HEK293 (cell line): Measurements from ENCODE around the gene GOLGA5.

ENCODE experiments used
- CTCF ChIA-PET: fragments of 350-600 bp; formaldehyde crosslinking; extraction: SDS; loops from one replicate; lab custom pipeline; 2021; ENCODE audit warnings: antibody characterized with exemption; lab: Yijun Ruan, JAX
- POLR2A ChIA-PET: fragments of 300-600 bp; formaldehyde crosslinking; extraction: SDS; loops from one replicate; lab custom pipeline; 2020; ENCODE audit warnings: antibody characterized with exemption, inconsistent platforms; lab: Yijun Ruan, JAX
- H3K27ac ChIP-seq: fragments of 200-500 bp; sonication (Bioruptor generic); 2 replicates; pipeline ENCODE4 v1.5.1; 2014; ENCODE audit warnings: low read depth, low read length, control low read depth, inconsistent platforms; ENCODE audit errors: extremely low read depth
- H3K36me3 ChIP-seq, 2 experiments: fragments of 200-500 bp in 1 of 2; sonication (Bioruptor generic) in 1 of 2; 1 replicate in 1 of 2; 2 replicates in 1 of 2; pipeline ENCODE4 v1.5.1; 2014 to 2017; ENCODE audit warnings: inconsistent platforms in 2 of 2, low read length in 2 of 2; ENCODE audit not compliant: control insufficient read depth in 2 of 2, insufficient read depth in 1 of 2
- H3K4me1 ChIP-seq: fragments of 200-500 bp; sonication (Bioruptor generic); 2 replicates; pipeline ENCODE4 v1.5.1; 2014; ENCODE audit warnings: mild to moderate bottlenecking, low read length, inconsistent platforms; ENCODE audit not compliant: control insufficient read depth, insufficient read depth
- H3K4me3 ChIP-seq: 2 replicates; pipeline ENCODE4 v1.5.1; 2011; ENCODE audit warnings: low read depth, mild to moderate bottlenecking, control low read depth, low read length, moderate library complexity
- H3K9me3 ChIP-seq: fragments of 200-500 bp; sonication (Bioruptor generic); 2 replicates; pipeline ENCODE4 v1.5.1; 2014; ENCODE audit warnings: low read depth, low read length, inconsistent platforms; ENCODE audit not compliant: control insufficient read depth, insufficient read depth
- BCL11A ChIP-seq: fragments of 450-650 bp; formaldehyde crosslinking; IDR thresholded peaks from 2 replicates; pipeline ENCODE4 v1.5.1; 2016; ENCODE audit warnings: low read depth, missing biosample characterization, missing genetic modification characterization
- EGR2 ChIP-seq: fragments of 450-650 bp; formaldehyde crosslinking; IDR thresholded peaks from 2 replicates; pipeline ENCODE4 v1.5.1; 2016; ENCODE audit warnings: low read depth, missing biosample characterization, missing genetic modification characterization
- GFI1B ChIP-seq: fragments of 450-650 bp; formaldehyde crosslinking; IDR thresholded peaks from 2 replicates; pipeline ENCODE4 v1.5.1; 2016; ENCODE audit warnings: missing biosample characterization, missing genetic modification characterization
- OSR2 ChIP-seq: fragments of 450-650 bp; formaldehyde crosslinking; IDR thresholded peaks from 2 replicates; pipeline ENCODE4 v1.5.1; 2016; ENCODE audit warnings: missing biosample characterization, missing genetic modification characterization
- ZBTB1 ChIP-seq: fragments of 450-650 bp; formaldehyde crosslinking; IDR thresholded peaks from 2 replicates; pipeline ENCODE4 v1.5.1; 2016; ENCODE audit warnings: missing biosample characterization, missing genetic modification characterization
- ZFP69B ChIP-seq: fragments of 450-650 bp; formaldehyde crosslinking; IDR thresholded peaks from 2 replicates; pipeline ENCODE4 v1.5.1; 2016; ENCODE audit warnings: missing biosample characterization, missing genetic modification characterization
- ZNF223 ChIP-seq: fragments of 450-650 bp; formaldehyde crosslinking; IDR thresholded peaks from 2 replicates; pipeline ENCODE4 v1.5.1; 2016; ENCODE audit warnings: missing biosample characterization, missing genetic modification characterization
- ZNF324 ChIP-seq: fragments of 450-650 bp; formaldehyde crosslinking; IDR thresholded peaks from 2 replicates; pipeline ENCODE4 v1.5.1; 2016; ENCODE audit warnings: missing biosample characterization, missing genetic modification characterization
- ZNF394 ChIP-seq: fragments of 450-650 bp; formaldehyde crosslinking; IDR thresholded peaks from 2 replicates; pipeline ENCODE4 v1.5.1; 2016; ENCODE audit warnings: missing biosample characterization, missing genetic modification characterization, mild to moderate bottlenecking, moderate library complexity, borderline replicate concordance
- ZNF514 ChIP-seq: fragments of 450-650 bp; formaldehyde crosslinking; IDR thresholded peaks from 2 replicates; pipeline ENCODE4 v1.5.1; 2016; ENCODE audit warnings: missing biosample characterization, missing genetic modification characterization
- ZNF560 ChIP-seq: fragments of 450-650 bp; formaldehyde crosslinking; IDR thresholded peaks from 2 replicates; pipeline ENCODE4 v1.5.1; 2017; ENCODE audit warnings: missing biosample characterization, missing genetic modification characterization, borderline replicate concordance
- ZNF561 ChIP-seq: fragments of 450-650 bp; IDR thresholded peaks from 2 replicates; pipeline ENCODE4 v1.5.1; 2018; ENCODE audit warnings: missing biosample characterization, missing genetic modification characterization, borderline replicate concordance
- ZNF600 ChIP-seq: fragments of 450-650 bp; formaldehyde crosslinking; IDR thresholded peaks from 2 replicates; pipeline ENCODE4 v1.5.1; 2016; ENCODE audit warnings: missing biosample characterization, missing genetic modification characterization
- ZNF629 ChIP-seq: fragments of 450-650 bp; formaldehyde crosslinking; IDR thresholded peaks from 2 replicates; pipeline ENCODE4 v1.5.1; 2017; ENCODE audit warnings: missing biosample characterization, missing genetic modification characterization
- ZNF670 ChIP-seq: fragments of 450-650 bp; formaldehyde crosslinking; IDR thresholded peaks from 2 replicates; pipeline ENCODE4 v1.5.1; 2016; ENCODE audit warnings: missing biosample characterization, missing genetic modification characterization, low read depth
- ZNF677 ChIP-seq: fragments of 450-650 bp; IDR thresholded peaks from 2 replicates; pipeline ENCODE4 v1.5.0; 2018; ENCODE audit warnings: missing biosample characterization, mild to moderate bottlenecking, missing genetic modification characterization, moderate library complexity
- ZNF701 ChIP-seq: fragments of 450-650 bp; formaldehyde crosslinking; IDR thresholded peaks from 2 replicates; pipeline ENCODE4 v1.5.1; 2016; ENCODE audit warnings: missing biosample characterization, missing genetic modification characterization
- ZSCAN16 ChIP-seq: fragments of 450-650 bp; formaldehyde crosslinking; IDR thresholded peaks from 2 replicates; pipeline ENCODE4 v1.5.1; 2016; ENCODE audit warnings: missing biosample characterization, missing genetic modification characterization
- TF ChIP-seq, protein P1 (sequence below): fragments of 450-650 bp; formaldehyde crosslinking; IDR thresholded peaks from 2 replicates; pipeline ENCODE4 v1.5.1; 2016; ENCODE audit warnings: missing biosample characterization, missing genetic modification characterization
- TF ChIP-seq, protein P2 (sequence below): fragments of 450-650 bp; formaldehyde crosslinking; IDR thresholded peaks from 2 replicates; pipeline ENCODE4 v1.5.1; 2016; ENCODE audit warnings: missing biosample characterization, missing genetic modification characterization
- TF ChIP-seq, protein P3 (sequence below): fragments of 450-650 bp; formaldehyde crosslinking; IDR thresholded peaks from 2 replicates; pipeline ENCODE4 v1.5.1; 2016; ENCODE audit warnings: missing biosample characterization, missing genetic modification characterization, low read depth
- TF ChIP-seq, protein P4 (sequence below): fragments of 450-650 bp; formaldehyde crosslinking; IDR thresholded peaks from 2 replicates; pipeline ENCODE4 v1.5.1; 2016; ENCODE audit warnings: missing biosample characterization, missing genetic modification characterization

The GOLGA5 gene

DNA sequence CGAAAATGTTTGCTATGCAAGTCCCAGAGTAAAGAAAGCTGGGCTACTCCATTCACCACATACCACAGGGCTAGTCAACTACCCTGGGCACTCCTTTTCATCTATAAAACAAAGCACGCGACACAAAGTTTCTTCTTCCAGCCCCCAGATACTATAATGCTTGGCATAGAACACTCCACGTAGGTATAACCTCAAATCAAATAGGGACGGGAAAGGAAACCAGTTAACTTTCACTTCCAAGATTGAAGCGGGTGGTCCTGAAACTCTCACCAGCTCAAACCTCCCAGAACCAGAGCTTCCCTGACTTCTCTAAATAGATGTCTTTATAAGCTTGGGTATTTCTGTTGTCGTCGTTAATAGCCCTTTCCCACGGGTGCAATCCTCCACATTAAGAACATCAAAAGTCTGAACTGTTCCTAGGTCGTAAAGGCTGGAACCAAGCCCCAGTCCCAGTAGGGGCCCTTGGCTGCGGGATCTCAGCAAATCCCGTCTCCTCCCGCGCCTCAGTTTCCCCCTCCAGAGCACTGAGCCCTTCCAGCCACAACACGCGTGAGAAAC, 46.3 kb upstream of the GOLGA5 start (continued):
- TF ChIP-seq, protein P1, sequence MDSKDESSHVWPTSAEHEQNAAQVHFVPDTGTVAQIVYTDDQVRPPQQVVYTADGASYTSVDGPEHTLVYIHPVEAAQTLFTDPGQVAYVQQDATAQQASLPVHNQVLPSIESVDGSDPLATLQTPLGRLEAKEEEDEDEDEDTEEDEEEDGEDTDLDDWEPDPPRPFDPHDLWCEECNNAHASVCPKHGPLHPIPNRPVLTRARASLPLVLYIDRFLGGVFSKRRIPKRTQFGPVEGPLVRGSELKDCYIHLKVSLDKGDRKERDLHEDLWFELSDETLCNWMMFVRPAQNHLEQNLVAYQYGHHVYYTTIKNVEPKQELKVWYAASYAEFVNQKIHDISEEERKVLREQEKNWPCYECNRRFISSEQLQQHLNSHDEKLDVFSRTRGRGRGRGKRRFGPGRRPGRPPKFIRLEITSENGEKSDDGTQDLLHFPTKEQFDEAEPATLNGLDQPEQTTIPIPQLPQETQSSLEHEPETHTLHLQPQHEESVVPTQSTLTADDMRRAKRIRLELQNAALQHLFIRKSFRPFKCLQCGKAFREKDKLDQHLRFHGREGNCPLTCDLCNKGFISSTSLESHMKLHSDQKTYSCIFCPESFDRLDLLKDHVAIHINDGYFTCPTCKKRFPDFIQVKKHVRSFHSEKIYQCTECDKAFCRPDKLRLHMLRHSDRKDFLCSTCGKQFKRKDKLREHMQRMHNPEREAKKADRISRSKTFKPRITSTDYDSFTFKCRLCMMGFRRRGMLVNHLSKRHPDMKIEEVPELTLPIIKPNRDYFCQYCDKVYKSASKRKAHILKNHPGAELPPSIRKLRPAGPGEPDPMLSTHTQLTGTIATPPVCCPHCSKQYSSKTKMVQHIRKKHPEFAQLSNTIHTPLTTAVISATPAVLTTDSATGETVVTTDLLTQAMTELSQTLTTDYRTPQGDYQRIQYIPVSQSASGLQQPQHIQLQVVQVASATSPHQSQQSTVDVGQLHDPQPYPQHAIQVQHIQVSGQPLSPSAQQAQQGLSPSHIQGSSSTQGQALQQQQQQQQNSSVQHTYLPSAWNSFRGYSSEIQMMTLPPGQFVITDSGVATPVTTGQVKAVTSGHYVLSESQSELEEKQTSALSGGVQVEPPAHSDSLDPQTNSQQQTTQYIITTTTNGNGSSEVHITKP (tag by site-specific recombination), result peak; percentile 72
- TF ChIP-seq ZNF394 (tag by site-specific recombination) (0 out of 2 replicates have a peak, but pooled peaks have one; percentile 23), ZNF701 (tag by site-specific recombination) (no peak)

DNA sequence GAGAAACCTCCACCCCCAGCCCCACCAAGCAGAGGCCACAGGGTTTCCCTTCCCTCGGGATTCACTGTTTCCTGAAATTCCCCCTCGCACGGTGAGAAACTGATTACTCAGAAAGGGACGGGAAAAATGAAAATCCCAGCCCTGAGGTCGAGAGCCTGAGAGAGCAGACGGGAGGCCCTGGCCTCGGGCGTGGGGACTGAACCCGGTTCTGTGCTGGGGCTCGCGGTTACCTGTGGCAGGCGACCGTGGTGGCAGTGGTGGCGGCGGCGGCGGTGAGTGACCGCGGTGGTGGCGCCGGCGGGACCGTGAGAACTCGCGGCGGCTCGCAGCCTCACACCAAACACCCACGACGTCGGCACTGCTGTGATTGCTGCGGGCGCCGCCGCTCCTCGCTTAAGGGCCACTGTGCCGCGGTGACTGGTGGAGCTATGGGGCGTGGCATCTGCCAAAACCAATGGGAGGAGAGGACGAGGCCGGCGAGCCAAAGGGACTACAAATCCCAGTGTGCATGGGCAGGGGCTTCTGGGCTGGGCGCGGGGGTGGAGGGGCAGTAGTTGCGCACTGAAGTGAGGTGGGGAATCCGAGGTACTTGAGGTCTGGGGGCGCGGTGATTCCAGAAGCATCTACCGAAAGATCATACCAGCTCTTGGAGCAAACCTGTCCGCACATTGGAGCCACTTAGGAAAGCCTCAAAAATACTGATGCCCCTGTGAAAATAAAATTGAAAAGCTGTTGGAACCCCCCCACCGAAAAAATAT, 45.7 kb upstream of the GOLGA5 start, which contains the start of gene LGMN:
Gene LGMN, minus strand, starts transcription at position 369 of the 758 bp plus-strand sequence. CDS start 15,841 bp downstream, outside the sequence.
- no peaks in the 10 kb centered on the region for H3K36me3 ChIP-seq
- POLR2A ChIA-PET, result interaction anchor here (0.6 to 2.3 kb wide), 27 partner anchors 8 to 1606 kb away, joined by 3 to 34 read pairs (median 4); partner anchors contain the start of genes ATXN3, GOLGA5 and TRIP11
- H3K27ac ChIP-seq, result peak within 1 kb of the TSS; percentile 44; the same call in 1 of the 2 replicates
- peak within 1 kb of the TSS; percentile 88 for H3K4me3 ChIP-seq
- CTCF ChIA-PET, result no interaction called here
- H3K9me3 ChIP-seq, result no peaks in the 10 kb centered on the region
- H3K4me1 ChIP-seq, result no peaks in the 10 kb centered on the region
- TF ChIP-seq ZNF600 (tag by site-specific recombination) (peak; percentile 64; the same call in 1 of the 2 replicates), OSR2 (tag by site-specific recombination) (peak; percentile 45; the same call in 1 of the 2 replicates), EGR2 (tag by site-specific recombination) (peak; percentile 83), ZNF629 (peak; percentile 65), ZNF670 (tag by site-specific recombination) (no peak), ZNF561 (tag by site-specific recombination) (0 out of 2 replicates have a peak, but pooled peaks have one; percentile 32), ZNF324 (tag by site-specific recombination) (peak; percentile 39; the same call in 1 of the 2 replicates), GFI1B (tag by site-specific recombination) (peak; percentile 91), ZNF560 (tag by site-specific recombination) (peak; percentile 72; the same call in 1 of the 2 replicates), ZBTB1 (no peak), ZFP69B (tag by site-specific recombination) (0 out of 2 replicates have a peak, but pooled peaks have one; percentile 39), ZNF514 (no peak), ZNF223 (peak; percentile 82), ZNF677 (tag by site-specific recombination) (no peak), ZSCAN16 (tag by site-specific recombination) (no peak), BCL11A (tag by site-specific recombination) (no peak)
- TF ChIP-seq, protein P2, sequence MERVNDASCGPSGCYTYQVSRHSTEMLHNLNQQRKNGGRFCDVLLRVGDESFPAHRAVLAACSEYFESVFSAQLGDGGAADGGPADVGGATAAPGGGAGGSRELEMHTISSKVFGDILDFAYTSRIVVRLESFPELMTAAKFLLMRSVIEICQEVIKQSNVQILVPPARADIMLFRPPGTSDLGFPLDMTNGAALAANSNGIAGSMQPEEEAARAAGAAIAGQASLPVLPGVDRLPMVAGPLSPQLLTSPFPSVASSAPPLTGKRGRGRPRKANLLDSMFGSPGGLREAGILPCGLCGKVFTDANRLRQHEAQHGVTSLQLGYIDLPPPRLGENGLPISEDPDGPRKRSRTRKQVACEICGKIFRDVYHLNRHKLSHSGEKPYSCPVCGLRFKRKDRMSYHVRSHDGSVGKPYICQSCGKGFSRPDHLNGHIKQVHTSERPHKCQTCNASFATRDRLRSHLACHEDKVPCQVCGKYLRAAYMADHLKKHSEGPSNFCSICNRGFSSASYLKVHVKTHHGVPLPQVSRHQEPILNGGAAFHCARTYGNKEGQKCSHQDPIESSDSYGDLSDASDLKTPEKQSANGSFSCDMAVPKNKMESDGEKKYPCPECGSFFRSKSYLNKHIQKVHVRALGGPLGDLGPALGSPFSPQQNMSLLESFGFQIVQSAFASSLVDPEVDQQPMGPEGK, result peak; percentile 98
- TF ChIP-seq, protein P1 (tag by site-specific recombination), result peak; percentile 100
- TF ChIP-seq, protein P3, sequence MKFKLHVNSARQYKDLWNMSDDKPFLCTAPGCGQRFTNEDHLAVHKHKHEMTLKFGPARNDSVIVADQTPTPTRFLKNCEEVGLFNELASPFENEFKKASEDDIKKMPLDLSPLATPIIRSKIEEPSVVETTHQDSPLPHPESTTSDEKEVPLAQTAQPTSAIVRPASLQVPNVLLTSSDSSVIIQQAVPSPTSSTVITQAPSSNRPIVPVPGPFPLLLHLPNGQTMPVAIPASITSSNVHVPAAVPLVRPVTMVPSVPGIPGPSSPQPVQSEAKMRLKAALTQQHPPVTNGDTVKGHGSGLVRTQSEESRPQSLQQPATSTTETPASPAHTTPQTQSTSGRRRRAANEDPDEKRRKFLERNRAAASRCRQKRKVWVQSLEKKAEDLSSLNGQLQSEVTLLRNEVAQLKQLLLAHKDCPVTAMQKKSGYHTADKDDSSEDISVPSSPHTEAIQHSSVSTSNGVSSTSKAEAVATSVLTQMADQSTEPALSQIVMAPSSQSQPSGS (tag by site-specific recombination), result no peak
- TF ChIP-seq, protein P4, sequence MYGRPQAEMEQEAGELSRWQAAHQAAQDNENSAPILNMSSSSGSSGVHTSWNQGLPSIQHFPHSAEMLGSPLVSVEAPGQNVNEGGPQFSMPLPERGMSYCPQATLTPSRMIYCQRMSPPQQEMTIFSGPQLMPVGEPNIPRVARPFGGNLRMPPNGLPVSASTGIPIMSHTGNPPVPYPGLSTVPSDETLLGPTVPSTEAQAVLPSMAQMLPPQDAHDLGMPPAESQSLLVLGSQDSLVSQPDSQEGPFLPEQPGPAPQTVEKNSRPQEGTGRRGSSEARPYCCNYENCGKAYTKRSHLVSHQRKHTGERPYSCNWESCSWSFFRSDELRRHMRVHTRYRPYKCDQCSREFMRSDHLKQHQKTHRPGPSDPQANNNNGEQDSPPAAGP, result peak; percentile 61
